Spleen (tissue), 7 donors: Measurements from ENCODE around the gene OGDH.

Experiments used
- POLR2A ChIP-seq, 3 donors: fragments of 450-650 bp; IDR thresholded peaks; one replicate each; pipeline ENCODE4 v1.5.1; 2017; ENCODE audit warnings: antibody characterized with exemption in 3 of 3, mild to moderate bottlenecking in 1 of 3
- TF ChIP-seq, protein P1 (sequence below), 11 experiments: fragments of 200-600 bp in 7 of 11; fragments of 450-650 bp in 4 of 11; sonication (generic) in 4 of 11; IDR thresholded peaks in 8 of 11; conservative IDR thresholded peaks in 3 of 11; 1 replicate in 7 of 11; 2 replicates in 4 of 11; pipeline versions ENCODE4 v1.4.0 to v1.8.0; 2016 to 2021; ENCODE audit warnings: antibody characterized with exemption in 11 of 11, inconsistent platforms in 4 of 11, mild to moderate bottlenecking in 1 of 11
- donor health status: DM: no; HTN: no; CAD: no; lungs with moderate emphysema.
- donor health status: DM: no; HTN: no; CAD: no.
- donor health status: DM: no; HTN: no; CAD: no.

- TF ChIP-seq POLR2A (IDR thresholded peaks at IDR 0.05) = no peak
- TF ChIP-seq, protein P1, sequence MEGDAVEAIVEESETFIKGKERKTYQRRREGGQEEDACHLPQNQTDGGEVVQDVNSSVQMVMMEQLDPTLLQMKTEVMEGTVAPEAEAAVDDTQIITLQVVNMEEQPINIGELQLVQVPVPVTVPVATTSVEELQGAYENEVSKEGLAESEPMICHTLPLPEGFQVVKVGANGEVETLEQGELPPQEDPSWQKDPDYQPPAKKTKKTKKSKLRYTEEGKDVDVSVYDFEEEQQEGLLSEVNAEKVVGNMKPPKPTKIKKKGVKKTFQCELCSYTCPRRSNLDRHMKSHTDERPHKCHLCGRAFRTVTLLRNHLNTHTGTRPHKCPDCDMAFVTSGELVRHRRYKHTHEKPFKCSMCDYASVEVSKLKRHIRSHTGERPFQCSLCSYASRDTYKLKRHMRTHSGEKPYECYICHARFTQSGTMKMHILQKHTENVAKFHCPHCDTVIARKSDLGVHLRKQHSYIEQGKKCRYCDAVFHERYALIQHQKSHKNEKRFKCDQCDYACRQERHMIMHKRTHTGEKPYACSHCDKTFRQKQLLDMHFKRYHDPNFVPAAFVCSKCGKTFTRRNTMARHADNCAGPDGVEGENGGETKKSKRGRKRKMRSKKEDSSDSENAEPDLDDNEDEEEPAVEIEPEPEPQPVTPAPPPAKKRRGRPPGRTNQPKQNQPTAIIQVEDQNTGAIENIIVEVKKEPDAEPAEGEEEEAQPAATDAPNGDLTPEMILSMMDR (IDR thresholded peaks at IDR 0.05 in 8 of 11, conservative IDR thresholded peaks at IDR 0.05 in 3 of 11) = no peak
Measured at GRCh38 chr7:44697136-44698045, 91.0 kb downstream of the OGDH start.
